ENCODE results near the gene FTH1. TPM values are rescaled to one million over a fixed set of nuclear protein-coding genes. Genes with fewer than 3 reads are reported as not detected.

Gene FTH1
- total and polyA plus RNA-seq, 2 of the 13 experiments (the other 11 are each of a cell fraction or from before 2014, with no cell fraction given): 607 to 760 TPM

- TF ChIP-seq HNF1B (CRISPR knock-in tag; IDR thresholded peaks at IDR 0.05) (peak; percentile 57; the same call in 1 of the 2 replicates), YY1 (IDR thresholded peaks at IDR 0.05; ENCODE audit: insufficient read depth, insufficient replicate concordance, low read depth, low read length) (peak; percentile 57), KLF6 (CRISPR knock-in tag; IDR thresholded peaks at IDR 0.05) (peak; percentile 23), DMAP1 (CRISPR knock-in tag; IDR thresholded peaks at IDR 0.05) (peak; percentile 56), FOXA1 (IDR thresholded peaks at IDR 0.05) (no peak), FOXA1 (CRISPR knock-in tag; IDR thresholded peaks at IDR 0.05) (peak; percentile 62), MTF2 (CRISPR knock-in tag; IDR thresholded peaks at IDR 0.05; ENCODE audit: borderline replicate concordance) (no peak), ZFP91 (CRISPR knock-in tag; IDR thresholded peaks at IDR 0.05; ENCODE audit: borderline replicate concordance) (peak; percentile 89), SRSF1 (optimal IDR thresholded peaks at IDR 0.05; ENCODE audit: low read depth, low read length) (peak; percentile 100), ZNF687 (CRISPR knock-in tag; IDR thresholded peaks at IDR 0.05) (peak; percentile 93), ZNF737 (CRISPR knock-in tag; IDR thresholded peaks at IDR 0.05; ENCODE audit: borderline replicate concordance) (no peak), GTF3A (CRISPR knock-in tag; conservative IDR thresholded peaks at IDR 0.05) (no peak), ZNF770 (CRISPR knock-in tag; IDR thresholded peaks at IDR 0.05) (peak; percentile 45; the same call in 1 of the 2 replicates), ZSCAN5A (CRISPR knock-in tag; IDR thresholded peaks at IDR 0.05; ENCODE audit: borderline replicate concordance) (peak; percentile 22; the same call in 1 of the 2 replicates)
Measured at GRCh38 chr11:61971248-61972111, 4.0 kb upstream of the FTH1 start (continued).

Data from HepG2 (cell line).